CD8-positive, alpha-beta memory T cell (primary cell): ENCODE results near the gene TMED3. TPM values are rescaled to one million over a fixed set of nuclear protein-coding genes. Genes with fewer than 3 reads are reported as not detected.

Experiments used
- CTCF ChIA-PET: fragments of 350-600 bp; sonication (Branson Sonifier 250); formaldehyde crosslinking; loops from one replicate; lab custom pipeline; 2021; ENCODE audit warnings: antibody characterized with exemption; lab: Charles Lee
- POLR2A ChIA-PET: fragments of 350-600 bp; sonication (Branson Sonifier 250); formaldehyde crosslinking; loops from one replicate; lab custom pipeline; 2021; ENCODE audit warnings: antibody characterized with exemption; lab: Charles Lee
- DNase-seq, 5 donors: peaks; one replicate each; pipeline versions ENCODE4 v3.0.0 to v3.0.0-alpha.2; 2020 to 2022; ENCODE audit warnings: mixed read lengths in 1 of 5
- H3K27ac ChIP-seq: one replicate; pipeline ENCODE4 v1.7.0; 2013; ENCODE audit warnings: low read depth, mild to moderate bottlenecking, low read length, moderate library complexity
- H3K27me3 ChIP-seq: 2 replicates; pipeline ENCODE4 v1.7.0; 2013; ENCODE audit warnings: low read length, mild to moderate bottlenecking; ENCODE audit not compliant: insufficient read depth, poor library complexity, severe bottlenecking
- H3K36me3 ChIP-seq: 2 replicates; pipeline ENCODE4 v1.7.0; 2013; ENCODE audit warnings: mild to moderate bottlenecking, low read length, moderate library complexity; ENCODE audit not compliant: insufficient read depth
- H3K4me1 ChIP-seq: 2 replicates; pipeline ENCODE4 v1.7.0; 2013; ENCODE audit warnings: mild to moderate bottlenecking, low read length, moderate library complexity; ENCODE audit not compliant: insufficient read depth
- H3K4me3 ChIP-seq: 2 replicates; pipeline ENCODE4 v1.7.0; 2013; ENCODE audit warnings: mild to moderate bottlenecking, low read length
- H3K9me3 ChIP-seq: 2 replicates; pipeline ENCODE4 v1.7.0; 2013; ENCODE audit warnings: mild to moderate bottlenecking, low read length
- H3K27ac Mint-ChIP-seq, 8 donors: one replicate each; pipeline ENCODE4 v1.8.0; 2020 to 2021; ENCODE audit warnings: mixed read lengths in 8 of 8, mild to moderate bottlenecking in 6 of 8, inconsistent platforms in 3 of 8, moderate library complexity in 3 of 8
- H3K27me3 Mint-ChIP-seq, 2 donors: one replicate each; pipeline ENCODE4 v1.8.0; 2020 to 2021; ENCODE audit warnings: mixed read lengths in 2 of 2, mild to moderate bottlenecking in 1 of 2, moderate library complexity in 1 of 2
- H3K36me3 Mint-ChIP-seq, 3 donors: one replicate each; pipeline ENCODE4 v1.8.0; 2020 to 2021; ENCODE audit warnings: mixed read lengths in 3 of 3, inconsistent platforms in 1 of 3, mild to moderate bottlenecking in 1 of 3
- H3K4me1 Mint-ChIP-seq, 3 donors: one replicate each; pipeline ENCODE4 v1.8.0; 2020 to 2021; ENCODE audit warnings: mixed read lengths in 3 of 3, inconsistent platforms in 1 of 3, mild to moderate bottlenecking in 1 of 3
- H3K4me3 Mint-ChIP-seq, 7 donors: one replicate each; pipeline ENCODE4 v1.8.0; 2020 to 2021; ENCODE audit warnings: mixed read lengths in 7 of 7, mild to moderate bottlenecking in 6 of 7, moderate library complexity in 4 of 7, inconsistent platforms in 2 of 7
- H3K9me3 Mint-ChIP-seq, 5 donors: one replicate each; pipeline ENCODE4 v1.8.0; 2020 to 2022; ENCODE audit warnings: mixed read lengths in 5 of 5, mild to moderate bottlenecking in 3 of 5, moderate library complexity in 2 of 5, inconsistent platforms in 1 of 5
- polyA plus RNA-seq: library from polyadenylated mRNA; unstranded; fragments of 300-500 nt; fragmentation: Illumina TruSeq; gene quantifications from one replicate; pipeline ENCODE4 v1.2.3, GENCODE V29; 2021
- total RNA-seq, 2 experiments: library from RNA; stranded (reverse); gene quantifications; one replicate each; pipeline ENCODE4 v1.2.3, GENCODE V29; 2021

TMED3 gene
- 10 to 100 TPM; 46.9 to 53.2 TPM for total RNA-seq
- polyA plus RNA-seq: 53.5 TPM

DNA sequence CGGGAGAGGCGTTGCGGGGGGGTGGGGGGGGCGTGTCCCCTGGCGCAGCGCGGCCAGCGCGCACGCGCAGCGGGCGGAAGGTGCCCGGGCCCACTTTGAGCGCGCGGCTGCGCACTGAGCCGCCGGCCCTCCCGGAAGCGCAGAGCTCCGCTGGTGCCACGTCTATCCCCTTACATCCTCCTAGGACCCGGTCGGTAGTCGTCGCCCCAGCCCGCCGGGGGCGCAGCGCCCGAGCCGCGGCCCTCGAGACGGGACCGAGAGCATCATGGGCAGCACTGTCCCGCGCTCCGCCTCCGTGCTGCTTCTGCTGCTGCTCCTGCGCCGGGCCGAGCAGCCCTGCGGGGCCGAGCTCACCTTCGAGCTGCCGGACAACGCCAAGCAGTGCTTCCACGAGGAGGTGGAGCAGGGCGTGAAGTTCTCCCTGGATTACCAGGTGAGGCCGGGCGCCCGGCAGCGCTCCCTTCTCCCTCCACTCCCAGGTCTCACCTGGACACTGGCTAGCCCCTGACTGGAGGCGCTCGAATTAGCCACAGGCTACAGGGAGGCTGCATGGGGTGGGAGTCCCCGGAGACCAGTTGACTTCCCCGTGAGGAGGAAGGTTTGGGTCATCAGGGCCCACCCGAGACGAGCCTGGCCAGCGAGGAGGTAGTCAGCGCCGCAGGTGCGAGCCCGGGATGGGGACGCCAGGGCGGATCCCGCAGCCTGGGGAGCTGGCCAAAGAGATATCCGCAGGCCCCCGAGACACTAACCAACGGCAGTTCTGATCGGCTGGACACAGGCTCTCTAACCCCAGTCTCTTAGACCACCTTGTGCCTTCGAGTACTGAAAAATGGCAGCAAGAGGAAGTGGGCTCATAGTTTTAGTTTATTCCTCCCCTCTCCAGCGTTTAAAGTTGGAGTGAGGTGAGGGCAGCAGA, at the start of gene TMED3:
TSS of gene TMED3 (plus strand) at position 128 of the 916 bp plus-strand sequence. CDS start at position 266, 138 bp downstream.
- peak; percentile 66 to 87 (median 75) for DNase-seq
- Histone ChIP-seq H3K4me1 (peaks cover 20% of the 10 kb centered on the region), H3K36me3 (peaks cover 22% of the 10 kb centered on the region), H3K27ac (peak within 1 kb of the TSS; percentile 73), H3K27me3 (no peaks in the 10 kb centered on the region), H3K4me3 (peak within 1 kb of the TSS; percentile 90), H3K9me3 (no peaks in the 10 kb centered on the region)
- Mint-ChIP-seq H3K27me3 (peaks cover 1 to 12% of the 10 kb centered on the region in 2 donors), H3K4me3 (peak within 1 kb of the TSS; percentile 83 to 92 (median 90)), H3K36me3 (peaks cover 18 to 36% (median 19%) of the 10 kb centered on the region in 3 donors), H3K27ac (peak within 1 kb of the TSS in 7 of 8 donors; percentile 31 to 82 (median 61)), H3K4me1 (peaks cover 36 to 52% (median 47%) of the 10 kb centered on the region in 3 donors), H3K9me3 (no peaks in the 10 kb centered on the region)
- ChIA-PET CTCF (interaction anchor here (1.4 to 2.1 kb wide), 3 partner anchors 10 to 28 kb away, joined by 4 read pairs; no protein-coding TSS in a partner anchor), POLR2A (interaction anchor here (0.6 kb wide), 1 partner anchor 30 kb away, joined by 4 read pairs; no protein-coding TSS in a partner anchor)

DNA sequence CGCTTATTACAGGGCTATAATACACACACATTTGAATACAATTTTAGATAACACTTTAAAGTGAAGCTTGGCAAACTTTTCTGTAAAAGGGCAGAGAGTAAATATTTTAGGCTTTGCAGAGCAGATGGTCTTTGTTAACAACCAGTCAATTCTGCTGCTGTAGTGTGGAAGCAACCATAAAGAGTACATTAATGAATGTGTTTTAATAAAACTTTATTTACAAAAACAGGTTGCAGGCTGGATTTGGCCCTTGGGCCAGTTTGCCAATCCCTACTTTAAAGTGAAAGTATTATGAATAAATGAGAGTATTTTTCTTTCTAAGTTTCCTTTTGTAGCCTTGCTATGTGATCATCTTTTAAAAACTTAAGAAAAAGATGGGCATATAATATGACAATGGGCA, 49.1 kb upstream of the TMED3 start:
- no peaks in the 10 kb centered on the region for H3K36me3 ChIP-seq
- Mint-ChIP-seq H3K27ac (no peak overlapping the region), H3K4me1 (no peaks in the 10 kb centered on the region), H3K36me3 (no peaks in the 10 kb centered on the region), H3K4me3 (no peak overlapping the region), H3K27me3 (peaks cover 8 to 37% of the 10 kb centered on the region in 2 donors), H3K9me3 (peaks cover 0 to 2% (median 0%) of the 10 kb centered on the region in 5 donors)
- no peaks in the 10 kb centered on the region for H3K27me3 ChIP-seq
- H3K9me3 ChIP-seq: no peaks in the 10 kb centered on the region
- H3K4me3 ChIP-seq: no peak overlapping the region
- POLR2A ChIA-PET: no interaction called here
- CTCF ChIA-PET: no interaction called here
- H3K27ac ChIP-seq: no peak overlapping the region
- no peaks in the 10 kb centered on the region for H3K4me1 ChIP-seq
- DNase-seq: no peak

DNA sequence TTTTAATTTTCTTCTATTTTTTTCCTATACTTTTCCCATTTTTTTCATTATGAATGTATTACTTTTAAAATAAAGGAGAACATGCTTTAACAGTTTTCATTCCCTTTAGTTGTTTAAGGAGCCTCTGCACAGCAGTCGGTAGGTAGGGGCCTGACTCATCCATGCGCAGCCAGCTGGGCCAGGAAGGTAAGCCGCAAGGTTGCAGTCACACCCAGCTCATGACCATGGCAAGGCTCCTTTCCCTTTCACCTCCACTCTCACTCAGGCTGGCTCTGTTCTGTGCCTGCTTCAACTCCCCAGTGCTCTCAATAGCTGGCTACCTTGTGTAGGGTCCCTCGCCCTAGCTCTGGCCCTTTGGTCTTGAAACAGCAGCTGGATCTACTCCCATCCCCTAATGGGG, 45.7 kb upstream of the TMED3 start:
- no peak for DNase-seq
- no peak overlapping the region for H3K4me3 ChIP-seq
- H3K36me3 Mint-ChIP-seq: no peaks in the 10 kb centered on the region
- CTCF ChIA-PET: no interaction called here
- H3K4me1 Mint-ChIP-seq: no peaks in the 10 kb centered on the region
- no peaks in the 10 kb centered on the region for H3K9me3 Mint-ChIP-seq
- no peaks in the 10 kb centered on the region for H3K36me3 ChIP-seq
- no peaks in the 10 kb centered on the region for H3K27me3 ChIP-seq
- no peaks in the 10 kb centered on the region for H3K4me1 ChIP-seq
- no peak overlapping the region for H3K27ac Mint-ChIP-seq
- H3K9me3 ChIP-seq: no peaks in the 10 kb centered on the region
- peaks cover 18 to 47% of the 10 kb centered on the region in 2 donors for H3K27me3 Mint-ChIP-seq
- H3K4me3 Mint-ChIP-seq: no peak overlapping the region
- POLR2A ChIA-PET: no interaction called here
- no peak overlapping the region for H3K27ac ChIP-seq

DNA sequence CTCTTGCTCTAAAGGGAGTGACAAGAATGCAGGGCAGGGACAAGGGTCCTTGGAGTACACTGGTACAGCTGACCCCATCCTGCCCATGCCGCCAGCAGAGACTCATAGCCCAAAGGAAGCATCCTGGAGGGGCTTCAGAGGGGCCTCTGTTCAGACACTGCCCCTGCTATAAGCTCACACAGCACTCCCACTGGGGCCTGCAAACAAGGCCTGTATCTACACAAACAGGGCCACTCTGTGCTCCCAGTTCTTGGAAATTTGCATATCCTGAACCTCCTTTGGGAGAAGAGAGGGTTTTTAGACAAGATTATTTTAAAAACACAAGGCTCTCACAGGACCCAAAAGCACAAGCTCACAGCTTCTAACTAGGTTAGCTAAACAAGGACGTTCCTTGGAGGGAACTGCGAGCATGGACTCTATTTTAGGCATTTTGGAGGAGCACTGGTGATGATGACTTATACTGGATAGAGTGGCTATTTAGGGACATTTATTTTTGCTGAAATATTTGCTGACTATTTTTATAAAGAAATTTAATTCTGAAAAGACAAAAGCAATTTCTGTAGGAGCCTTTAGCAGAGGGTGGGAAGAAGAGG, 44.8 kb upstream of the TMED3 start:
- Mint-ChIP-seq H3K36me3 (no peaks in the 10 kb centered on the region), H3K4me3 (no peak overlapping the region), H3K9me3 (peaks cover 0 to 2% (median 0%) of the 10 kb centered on the region in 5 donors), H3K27ac (no peak overlapping the region), H3K4me1 (no peaks in the 10 kb centered on the region), H3K27me3 (peaks cover 15 to 45% of the 10 kb centered on the region in 2 donors)
- ChIA-PET POLR2A (no interaction called here), CTCF (no interaction called here)
- no peaks in the 10 kb centered on the region for H3K4me1 ChIP-seq
- H3K27ac ChIP-seq: no peak overlapping the region
- H3K4me3 ChIP-seq: no peak overlapping the region
- no peaks in the 10 kb centered on the region for H3K27me3 ChIP-seq
- H3K36me3 ChIP-seq: no peaks in the 10 kb centered on the region
- H3K9me3 ChIP-seq: no peaks in the 10 kb centered on the region
- DNase-seq: no peak

DNA sequence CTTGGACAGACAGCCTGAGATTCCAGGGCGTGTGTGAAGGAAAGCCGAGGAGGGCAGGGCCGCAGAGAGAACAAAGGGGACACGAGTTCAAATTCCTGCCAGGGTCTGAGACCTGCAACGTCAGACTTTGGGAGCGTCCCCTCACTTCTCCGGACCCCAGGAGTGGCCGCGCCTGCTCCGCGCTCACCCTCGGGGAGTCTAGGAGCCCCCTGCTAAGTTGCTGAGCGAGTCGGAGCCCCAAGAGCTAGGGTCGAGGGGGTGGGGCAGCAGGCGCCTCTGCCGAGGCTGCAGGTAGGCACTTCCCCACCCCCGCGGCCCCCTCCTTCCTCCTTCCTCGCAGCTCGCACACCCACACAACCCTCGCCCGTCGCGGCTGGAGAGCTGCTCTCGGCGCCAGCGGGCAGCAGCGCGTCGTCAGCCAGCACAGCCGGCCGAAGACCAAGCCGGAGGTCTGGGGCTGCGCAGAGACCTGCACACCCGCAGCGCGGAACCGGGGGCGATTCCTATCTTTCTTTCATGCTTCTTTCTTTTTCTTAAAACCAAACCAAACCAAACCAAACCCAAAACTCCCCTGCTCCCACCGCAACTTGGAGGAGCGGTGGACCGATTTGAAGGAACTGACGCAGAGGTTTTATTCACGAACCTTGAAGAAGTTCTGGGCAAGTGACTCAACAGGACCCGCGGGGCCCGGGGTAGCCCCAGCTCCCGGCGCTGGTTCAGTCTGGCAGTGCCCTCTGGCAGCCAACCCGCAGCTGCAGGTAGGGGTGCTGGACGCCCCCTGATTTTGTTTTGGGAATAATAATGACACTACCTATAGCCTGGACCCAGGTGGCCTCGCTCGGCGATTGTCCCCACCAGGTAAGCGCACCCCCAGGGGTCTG, 28.3 kb upstream of the TMED3 start, which contains the start of gene ANKRD34C:
TSS of gene ANKRD34C (plus strand) at position 352 of the 881 bp plus-strand sequence. CDS start 10,563 bp downstream, outside the sequence.
- H3K4me1 ChIP-seq: no peaks in the 10 kb centered on the region
- no peak within 1 kb of the TSS for H3K27ac ChIP-seq
- Mint-ChIP-seq H3K9me3 (peaks cover 4 to 11% (median 6%) of the 10 kb centered on the region in 5 donors), H3K4me1 (no peaks in the 10 kb centered on the region), H3K36me3 (peaks cover 0 to 1% (median 0%) of the 10 kb centered on the region in 3 donors), H3K27ac (peak within 1 kb of the TSS in 1 of 8 donors; percentile 22), H3K27me3 (peaks cover 42 to 90% of the 10 kb centered on the region in 2 donors), H3K4me3 (peak within 1 kb of the TSS in 1 of 7 donors; percentile 25)
- CTCF ChIA-PET: no interaction called here
- no peak for DNase-seq
- POLR2A ChIA-PET: no interaction called here
- H3K4me3 ChIP-seq: no peak within 1 kb of the TSS
- peaks cover 23% of the 10 kb centered on the region for H3K27me3 ChIP-seq
- no peaks in the 10 kb centered on the region for H3K9me3 ChIP-seq
- H3K36me3 ChIP-seq: no peaks in the 10 kb centered on the region

DNA sequence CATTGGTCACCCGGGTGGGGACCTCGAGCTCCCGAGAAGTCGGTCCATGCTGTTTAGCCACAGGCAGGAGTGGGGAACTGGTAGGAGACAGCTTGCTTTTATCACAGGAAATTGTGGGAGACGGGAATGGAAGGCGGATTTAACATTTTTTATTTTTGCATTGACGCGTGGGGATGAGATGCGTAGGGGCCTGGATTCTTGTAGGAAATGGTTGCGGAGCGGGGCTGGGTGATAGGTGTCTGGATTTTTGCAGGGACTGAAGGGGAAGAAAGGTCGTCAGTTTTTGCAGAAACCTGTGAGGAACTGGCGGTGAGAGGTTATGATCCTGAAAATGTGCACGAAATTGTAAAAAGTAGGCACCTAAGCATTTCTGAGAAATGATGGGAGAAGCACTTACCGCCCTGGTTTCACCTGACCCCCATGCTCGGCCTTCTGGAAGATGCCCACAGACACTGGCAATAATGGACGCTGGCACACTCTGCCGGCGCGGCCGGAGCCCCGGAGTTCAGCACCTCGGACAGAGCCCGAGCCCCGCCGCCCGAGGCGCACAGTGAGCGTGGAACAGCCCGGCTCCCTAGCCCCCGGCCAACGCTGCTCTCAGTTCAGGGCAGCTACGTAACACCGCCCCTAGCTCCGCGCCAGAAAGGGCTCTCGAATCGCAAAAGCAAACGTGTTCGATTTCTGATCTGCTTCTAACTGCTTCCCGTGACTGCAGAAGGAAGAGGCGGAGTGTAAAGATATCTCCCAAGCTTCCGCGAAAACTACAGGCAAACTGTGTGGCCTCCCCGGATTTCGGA, 27.5 kb upstream of the TMED3 start:
- H3K27ac Mint-ChIP-seq: no peak overlapping the region
- peak in 1 of 5 donors; percentile 6 for DNase-seq
- peaks cover 4 to 11% (median 6%) of the 10 kb centered on the region in 5 donors for H3K9me3 Mint-ChIP-seq
- peaks cover 0 to 1% (median 0%) of the 10 kb centered on the region in 3 donors for H3K36me3 Mint-ChIP-seq
- Histone ChIP-seq H3K36me3 (no peaks in the 10 kb centered on the region), H3K9me3 (no peaks in the 10 kb centered on the region), H3K27ac (no peak overlapping the region), H3K4me3 (no peak overlapping the region), H3K4me1 (no peaks in the 10 kb centered on the region), H3K27me3 (peaks cover 31% of the 10 kb centered on the region)
- no peaks in the 10 kb centered on the region for H3K4me1 Mint-ChIP-seq
- CTCF ChIA-PET: no interaction called here
- H3K27me3 Mint-ChIP-seq: peaks cover 49 to 93% of the 10 kb centered on the region in 2 donors
- POLR2A ChIA-PET: no interaction called here
- peak overlapping the region in 1 of 7 donors; percentile 25 for H3K4me3 Mint-ChIP-seq

DNA sequence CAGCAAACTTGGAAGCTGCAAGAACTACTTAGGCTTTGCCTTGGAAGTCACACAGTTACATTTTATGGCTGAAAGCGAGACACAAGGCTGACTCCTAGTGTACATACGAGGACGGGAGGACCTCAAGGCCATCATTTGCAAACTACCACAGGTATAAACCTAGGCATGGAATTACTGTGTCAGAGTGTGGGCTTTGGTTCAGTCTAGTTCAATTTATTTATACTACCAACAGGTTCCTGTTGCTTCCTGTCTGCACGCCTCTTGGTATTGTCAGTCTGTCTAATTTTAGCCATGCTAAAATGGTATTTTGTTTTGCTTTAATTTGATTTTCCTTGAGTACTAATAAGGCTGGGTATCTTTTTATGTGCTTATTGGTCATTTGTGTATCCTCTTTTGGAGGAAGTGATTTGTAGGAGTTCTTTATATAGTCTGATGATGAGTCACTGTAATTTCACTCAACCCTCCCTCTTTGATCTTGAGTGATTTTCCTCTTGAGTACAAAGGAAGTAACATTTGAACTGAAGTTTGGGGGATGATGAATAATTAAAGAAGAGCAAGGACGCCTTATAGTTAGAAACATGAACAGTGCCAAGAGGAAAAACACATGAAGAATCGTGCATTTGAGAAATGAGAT, 20.2 kb upstream of the TMED3 start:
- peaks cover 20 to 66% of the 10 kb centered on the region in 2 donors for H3K27me3 Mint-ChIP-seq
- ChIA-PET CTCF (no interaction called here), POLR2A (no interaction called here)
- no peak overlapping the region for H3K4me3 Mint-ChIP-seq
- H3K9me3 Mint-ChIP-seq: no peaks in the 10 kb centered on the region
- no peak overlapping the region for H3K27ac Mint-ChIP-seq
- Histone ChIP-seq H3K4me1 (no peaks in the 10 kb centered on the region), H3K9me3 (no peaks in the 10 kb centered on the region), H3K4me3 (no peak overlapping the region), H3K27me3 (peaks cover 10% of the 10 kb centered on the region), H3K36me3 (no peaks in the 10 kb centered on the region), H3K27ac (no peak overlapping the region)
- H3K36me3 Mint-ChIP-seq: no peaks in the 10 kb centered on the region
- peaks cover 0 to 5% (median 0%) of the 10 kb centered on the region in 3 donors for H3K4me1 Mint-ChIP-seq
- DNase-seq: no peak
